NCI-H446 (cell line): ENCODE results near the gene RHCE.
"Not testable (repeated sequence)": the region's sequence is repeated elsewhere in the genome, so short reads cannot be mapped to it uniquely, and the experiment has no call there.

ENCODE experiments used
- DNase-seq, 2 experiments: peaks; one replicate each; lab custom pipeline; 2025; lab: John Stamatoyannopoulos, UW

The RHCE gene

DNA sequence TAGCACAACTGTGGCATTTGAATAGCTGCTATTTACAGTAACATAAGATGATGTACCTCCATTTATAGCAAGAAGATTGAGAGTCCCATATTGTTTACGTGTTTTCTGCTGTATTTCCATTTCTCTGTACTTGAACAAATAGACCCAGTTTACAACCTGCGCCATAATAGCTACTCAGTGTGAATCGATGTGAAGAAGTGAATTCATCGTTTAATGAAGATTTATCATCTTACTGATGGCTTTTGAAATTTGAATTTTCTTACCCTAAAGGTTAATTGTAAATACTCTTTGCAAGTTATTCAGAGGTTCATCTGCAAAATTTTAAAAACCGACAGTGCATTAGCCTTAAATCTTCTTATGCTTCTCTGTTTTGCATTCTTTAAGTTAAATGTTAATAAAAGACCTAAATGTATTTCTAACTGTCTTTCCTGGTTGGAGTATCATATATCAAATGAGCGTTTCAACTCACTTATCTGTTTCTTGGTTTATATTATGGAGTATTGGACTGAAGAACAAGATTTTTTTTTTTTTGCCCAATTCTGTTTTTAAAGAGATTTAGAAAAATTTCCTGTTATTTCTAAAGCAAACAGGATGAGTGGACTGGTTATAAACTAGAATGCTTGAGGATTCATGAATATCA lies 12.2 kb upstream of the RHCE start:
- DNase-seq = no peak

GRCh38 chr1:25431955-25432719 lies 11.5 kb upstream of the RHCE start:
- no peak for DNase-seq

- DNase-seq = peak in 1 of 2 experiments; percentile 42
Observed at GRCh38 chr1:25430967-25431881, 10.6 kb upstream of the RHCE start.

DNA sequence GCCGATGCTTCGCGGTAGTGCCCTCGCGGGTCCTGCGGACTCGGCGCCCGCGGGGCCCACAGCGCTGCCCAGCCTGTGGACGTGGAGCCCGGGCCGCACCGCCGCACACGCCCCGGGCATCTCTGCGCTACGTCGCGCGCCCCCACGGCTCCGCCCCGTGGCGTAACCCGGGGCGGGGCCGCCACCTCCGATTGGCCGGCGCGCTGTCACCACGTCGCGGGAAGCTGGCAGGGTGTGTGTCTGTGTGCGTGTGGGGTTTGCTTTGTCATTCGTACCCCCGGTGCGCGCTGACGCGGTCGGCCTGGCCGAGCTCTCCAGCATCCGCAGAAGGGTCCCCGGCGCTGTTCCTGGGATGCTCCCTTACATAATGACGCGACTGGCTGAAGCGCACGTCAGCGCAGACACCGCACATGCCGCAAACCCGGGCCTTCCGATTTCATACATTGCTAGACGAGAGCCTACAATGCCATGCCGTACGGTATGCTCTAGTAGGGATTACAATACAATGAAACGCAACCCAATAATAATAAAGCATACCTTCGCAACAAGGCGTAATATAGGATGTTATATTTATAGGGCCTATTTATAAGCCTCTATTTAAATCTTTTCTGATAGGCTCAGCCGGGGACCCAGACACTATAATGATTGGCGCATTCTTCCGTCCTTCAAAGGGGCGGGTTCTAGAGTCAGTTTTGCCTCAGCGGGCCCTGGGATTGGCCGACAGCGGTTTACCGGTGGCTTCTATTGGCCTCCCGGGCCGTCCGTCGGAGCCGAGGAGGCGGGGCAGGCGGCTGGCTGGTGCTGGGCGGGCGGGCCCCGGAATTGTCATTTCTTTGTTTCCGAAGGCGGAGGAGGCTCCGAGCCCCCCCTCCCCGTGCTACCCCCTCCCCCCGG lies 9.7 kb upstream of the RHCE start, which contains the start of gene MACO1:
Gene MACO1 (plus strand): TSS at position 825 of the 894 bp plus-strand sequence. CDS start 202 bp downstream, outside the sequence.
- DNase-seq = peak; percentile 98 to 99

- DNase-seq = no peak
Observed at GRCh38 chr1:25428475-25429166, 8.0 kb upstream of the RHCE start.

- DNase-seq = no peak
Observed at GRCh38 chr1:25427696-25428095, 7.1 kb upstream of the RHCE start.

GRCh38 chr1:25425098-25426085 lies 4.8 kb upstream of the RHCE start:
- no peak for DNase-seq

- not testable (repeated sequence) for DNase-seq
Observed at GRCh38 chr1:25423206-25423605, 2.6 kb upstream of the RHCE start.

DNA sequence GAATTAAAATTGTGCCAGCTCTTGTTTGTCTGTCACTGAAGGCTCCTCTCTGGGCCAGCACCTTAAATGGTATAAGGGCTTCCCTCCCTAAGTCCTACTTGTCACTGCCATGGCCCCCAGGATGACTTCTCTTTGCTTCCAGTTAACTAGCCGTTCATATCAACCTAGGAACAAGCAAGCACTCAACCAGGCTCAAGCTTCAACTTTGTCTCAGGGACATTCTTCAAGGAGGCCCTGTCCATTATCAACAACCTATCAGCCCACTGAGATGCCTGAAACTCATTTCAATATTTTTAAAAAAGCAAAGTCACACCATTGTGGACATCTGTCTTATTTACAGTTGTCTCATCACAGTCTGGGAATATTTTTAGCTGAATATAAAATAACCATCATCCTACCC lies 1.3 kb downstream of the RHCE start:
- DNase-seq = not testable (repeated sequence)

GRCh38 chr1:25417280-25417679 lies 3.3 kb downstream of the RHCE start:
- not testable (repeated sequence) for DNase-seq

- not testable (repeated sequence) for DNase-seq
Observed at GRCh38 chr1:25414578-25414977, 6.0 kb downstream of the RHCE start.

- not testable (repeated sequence) for DNase-seq
Observed at GRCh38 chr1:25414157-25414556, 6.5 kb downstream of the RHCE start.

GRCh38 chr1:25412872-25413623 lies 7.6 kb downstream of the RHCE start:
- DNase-seq = not testable (repeated sequence)

GRCh38 chr1:25409641-25410427 lies 10.8 kb downstream of the RHCE start:
- not testable (repeated sequence) for DNase-seq

- not testable (repeated sequence) for DNase-seq
Observed at GRCh38 chr1:25405731-25406305, 14.8 kb downstream of the RHCE start.

DNA sequence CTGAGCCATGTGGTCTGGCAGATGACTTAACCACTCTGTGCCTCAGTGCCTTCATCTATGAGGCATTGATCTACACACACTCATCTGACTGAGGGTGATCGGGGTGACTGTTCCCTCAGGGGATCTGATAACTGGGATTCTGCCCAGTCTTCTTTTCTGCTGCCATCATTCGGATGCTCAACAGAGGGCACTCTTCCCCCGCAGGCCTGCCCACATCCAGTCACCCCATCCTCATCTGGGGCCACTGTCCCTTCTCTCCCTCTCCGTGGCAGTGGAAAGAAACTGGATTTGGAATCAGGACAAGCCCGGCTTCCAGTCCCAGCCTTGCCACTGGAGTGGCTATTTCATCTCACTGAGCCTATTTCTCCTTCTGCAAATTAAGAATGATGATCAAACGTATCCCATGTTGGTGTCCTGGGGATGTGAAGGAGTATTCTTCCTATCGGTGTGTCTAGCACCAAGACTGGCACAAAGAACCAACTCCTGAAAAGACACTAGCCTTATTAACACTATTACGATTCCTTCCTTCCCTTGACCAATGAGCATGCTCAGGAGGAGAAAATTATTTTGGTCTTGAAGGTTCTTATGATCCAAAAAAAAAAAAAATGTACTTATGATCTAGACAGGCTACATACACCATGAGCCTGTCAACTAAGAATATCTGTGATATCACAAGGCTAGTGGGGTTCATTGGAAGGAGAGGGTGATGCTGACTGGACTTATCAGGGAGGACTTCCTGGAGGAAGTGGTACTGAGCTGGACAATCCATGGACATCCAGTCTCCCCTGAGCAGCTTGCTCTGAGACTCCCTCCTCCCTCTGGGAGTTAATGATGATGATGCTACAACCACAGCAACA lies 17.4 kb downstream of the RHCE start:
- peak in 1 of 2 experiments; percentile 19 for DNase-seq
